ENCODE results near the gene NFKBIA.
"Not testable (repeated sequence)": the region's sequence is repeated elsewhere in the genome, so short reads cannot be mapped to it uniquely, and the experiment has no call there.

NFKBIA gene

GRCh38 chr14:35408026-35408425 is 3.5 kb upstream of the NFKBIA start:
- no peak for DNase-seq (ENCODE audit: low read depth)

- no peak for DNase-seq (ENCODE audit: low read depth)
Observed at GRCh38 chr14:35407306-35407630, 2.7 kb upstream of the NFKBIA start.

GRCh38 chr14:35406506-35407305 is 2.2 kb upstream of the NFKBIA start:
- DNase-seq (ENCODE audit: low read depth), result no peak

GRCh38 chr14:35406090-35406489 is 1.5 kb upstream of the NFKBIA start:
- DNase-seq (ENCODE audit: low read depth), result no peak

- DNase-seq (ENCODE audit: low read depth), result no peak
Observed at GRCh38 chr14:35405304-35405996, 901 bp upstream of the NFKBIA start.

GRCh38 chr14:35403603-35404448 is 723 bp downstream of the NFKBIA start:
- DNase-seq (ENCODE audit: low read depth), result peak; percentile 93

GRCh38 chr14:35403114-35403602 is 1.4 kb downstream of the NFKBIA start:
- DNase-seq (ENCODE audit: low read depth), result no peak

- no peak for DNase-seq (ENCODE audit: low read depth)
Observed at GRCh38 chr14:35402323-35403113, 2.0 kb downstream of the NFKBIA start.

GRCh38 chr14:35401422-35402265 is 2.9 kb downstream of the NFKBIA start:
- no peak for DNase-seq (ENCODE audit: low read depth)

- no peak for DNase-seq (ENCODE audit: low read depth)
Observed at GRCh38 chr14:35400648-35401421, 3.7 kb downstream of the NFKBIA start.

- DNase-seq (ENCODE audit: low read depth), result no peak
Observed at GRCh38 chr14:35399083-35399937, 5.2 kb downstream of the NFKBIA start.

- no peak for DNase-seq (ENCODE audit: low read depth)
Observed at GRCh38 chr14:35398071-35398584, 6.4 kb downstream of the NFKBIA start.

GRCh38 chr14:35396610-35397009 is 7.9 kb downstream of the NFKBIA start:
- DNase-seq (ENCODE audit: low read depth), result not testable (repeated sequence)

GRCh38 chr14:35395283-35395682 is 9.3 kb downstream of the NFKBIA start:
- no peak for DNase-seq (ENCODE audit: low read depth)

GRCh38 chr14:35394326-35395013 is 10.1 kb downstream of the NFKBIA start:
- no peak for DNase-seq (ENCODE audit: low read depth)

- DNase-seq (ENCODE audit: low read depth), result no peak
Observed at GRCh38 chr14:35393826-35394225, 10.7 kb downstream of the NFKBIA start.

- no peak for DNase-seq (ENCODE audit: low read depth)
Observed at GRCh38 chr14:35392103-35392502, 12.4 kb downstream of the NFKBIA start.

GRCh38 chr14:35391388-35391710 is 13.2 kb downstream of the NFKBIA start:
- DNase-seq (ENCODE audit: low read depth), result no peak

Data from stimulated activated CD8-positive, alpha-beta memory T cell treated with anti-CD3 and anti-CD28 coated beads, Interleukin-7, amount 100 ng/mL, for 24 hours (primary cell).